Measurements from ENCODE around the gene C2CD5.

DNA sequence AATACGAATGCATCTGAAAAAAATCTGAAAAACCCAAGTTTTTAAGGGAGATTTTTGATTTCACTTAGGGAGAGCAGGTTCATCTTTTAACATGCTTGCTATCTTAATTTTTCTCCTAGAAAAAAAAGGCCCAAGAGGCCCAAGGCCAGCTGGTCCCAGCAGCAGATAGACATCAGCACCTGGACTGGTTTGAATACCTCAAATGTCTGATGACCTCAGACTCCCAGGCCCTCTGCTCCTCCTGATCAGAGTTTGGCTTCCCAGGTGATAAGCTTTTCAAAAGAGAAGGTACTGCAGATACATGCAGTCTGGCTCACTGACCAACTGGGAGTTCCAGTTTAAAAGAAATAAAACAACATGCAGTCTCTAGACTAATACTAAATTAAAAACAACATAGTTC lies 82.6 kb downstream of the C2CD5 start:
- TF ChIP-seq POLR2A (IDR thresholded peaks at IDR 0.05; ENCODE audit: low read length): no peak
- TF ChIP-seq GATA1 (IDR thresholded peaks at IDR 0.05; ENCODE audit: low read depth, low read length): no peak
